GM23338 (cell line): ENCODE results near the gene HES3. TPM values are rescaled to one million over a fixed set of nuclear protein-coding genes. Genes with fewer than 3 reads are reported as not detected.

Source experiments
- ATAC-seq: fragments of 200-7000 bp; cut with Tn5 transposase; 3 replicates; pipeline ENCODE4 v1.9.1; 2020
- DNase-seq: peaks from one replicate; pipeline ENCODE4 v3.0.0-alpha.2; 2015; ENCODE audit warnings: low spot score
- H2AFZ ChIP-seq: fragments of 200-600 bp; sonication (generic); 2 replicates; pipeline ENCODE4 v1.8.0; 2016; ENCODE audit warnings: antibody characterized with exemption, mild to moderate bottlenecking, moderate library complexity
- H3F3A ChIP-seq: fragments of 200-600 bp; sonication (generic); replicated peaks from 2 replicates; pipeline ENCODE4 v1.8.0; 2017; ENCODE audit warnings: antibody characterized with exemption, mixed run types, low read depth
- H3K27ac ChIP-seq: fragments of 200-600 bp; sonication (generic); 2 replicates; pipeline ENCODE4 v1.6.1; 2016; ENCODE audit warnings: low read depth
- H3K27me3 ChIP-seq: fragments of 200-600 bp; sonication (generic); 2 replicates; pipeline ENCODE4 v1.8.0; 2016; ENCODE audit warnings: mild to moderate bottlenecking, mixed run types, moderate library complexity; ENCODE audit not compliant: insufficient read depth
- H3K36me3 ChIP-seq: fragments of 200-600 bp; sonication (generic); 2 replicates; pipeline ENCODE4 v1.8.0; 2016; ENCODE audit warnings: mild to moderate bottlenecking; ENCODE audit not compliant: insufficient read depth
- H3K4me1 ChIP-seq: fragments of 200-600 bp; sonication (generic); 2 replicates; pipeline ENCODE4 v1.8.0; 2016; ENCODE audit warnings: mild to moderate bottlenecking, moderate library complexity; ENCODE audit not compliant: insufficient read depth
- H3K4me2 ChIP-seq: fragments of 200-600 bp; sonication (generic); 2 replicates; pipeline ENCODE4 v1.7.1; 2017; ENCODE audit warnings: mixed run types
- H3K4me3 ChIP-seq: fragments of 200-600 bp; sonication (generic); 2 replicates; pipeline ENCODE4 v1.6.1; 2016; ENCODE audit warnings: mixed run types
- H3K79me2 ChIP-seq: fragments of 200-600 bp; sonication (generic); replicated peaks from 2 replicates; pipeline ENCODE4 v1.8.0; 2017; ENCODE audit warnings: mild to moderate bottlenecking; ENCODE audit not compliant: insufficient read depth
- H3K9me2 ChIP-seq: fragments of 200-600 bp; sonication (generic); 2 replicates; pipeline ENCODE4 v1.8.0; 2017; ENCODE audit not compliant: insufficient read depth
- H4K20me1 ChIP-seq: fragments of 200-600 bp; sonication (generic); replicated peaks from 2 replicates; pipeline ENCODE4 v1.8.0; 2017; ENCODE audit warnings: mild to moderate bottlenecking; ENCODE audit not compliant: insufficient read depth
- H3K27ac Mint-ChIP-seq: 2 replicates; pipeline ENCODE4 v1.8.0; 2020; ENCODE audit warnings: inconsistent platforms, mild to moderate bottlenecking, moderate library complexity, mixed read lengths
- H3K27me3 Mint-ChIP-seq: 3 replicates; pipeline ENCODE4 v1.8.0; 2022; ENCODE audit warnings: low read depth, mild to moderate bottlenecking, moderate library complexity, mixed read lengths, inconsistent platforms; ENCODE audit not compliant: insufficient read depth, poor library complexity
- H3K36me3 Mint-ChIP-seq: 3 replicates; pipeline ENCODE4 v1.8.0; 2021; ENCODE audit warnings: low read depth, mild to moderate bottlenecking, inconsistent platforms, moderate library complexity, mixed read lengths
- H3K4me1 Mint-ChIP-seq: 3 replicates; pipeline ENCODE4 v1.8.0; 2020; ENCODE audit warnings: mild to moderate bottlenecking, inconsistent platforms, mixed read lengths
- H3K4me3 Mint-ChIP-seq: 3 replicates; pipeline ENCODE4 v1.8.0; 2021; ENCODE audit warnings: moderate library complexity, mild to moderate bottlenecking, inconsistent platforms, mixed read lengths
- H3K9me3 Mint-ChIP-seq: 3 replicates; pipeline ENCODE4 v1.8.0; 2020; ENCODE audit warnings: moderate library complexity, mild to moderate bottlenecking, inconsistent platforms, mixed read lengths
- CREB1 ChIP-seq: fragments of 250-450 bp; sonication (Bioruptor Pico); IDR thresholded peaks from 2 replicates; pipeline ENCODE4 v1.5.0; 2020; ENCODE audit warnings: low read depth, mild to moderate bottlenecking, moderate library complexity
- CTCF ChIP-seq, 2 experiments: fragments of 200-600 bp in 1 of 2; sonication (generic) in 1 of 2; conservative IDR thresholded peaks; 2 replicates each; pipeline versions ENCODE4 v1.5.1 to v1.6.1; 2016 to 2017; ENCODE audit warnings: antibody characterized with exemption in 2 of 2, low read depth in 2 of 2, mild to moderate bottlenecking in 2 of 2, moderate library complexity in 1 of 2
- ETS1 ChIP-seq: IDR thresholded peaks from 2 replicates; pipeline ENCODE4 v1.6.1; 2016; ENCODE audit warnings: antibody characterized with exemption
- EZH2 ChIP-seq: fragments of 200-600 bp; sonication (generic); IDR thresholded peaks from one replicate; pipeline ENCODE4 v1.8.0; 2017; ENCODE audit warnings: antibody characterized with exemption, mild to moderate bottlenecking, low read depth; ENCODE audit not compliant: unreplicated experiment
- EZH2phosphoT487 ChIP-seq: fragments of 200-600 bp; sonication (generic); IDR thresholded peaks from one replicate; pipeline ENCODE4 v1.8.1; 2018; ENCODE audit warnings: antibody characterized with exemption; ENCODE audit not compliant: unreplicated experiment
- JUNB ChIP-seq: IDR thresholded peaks from one replicate; pipeline ENCODE4 v1.6.1; 2016; ENCODE audit warnings: antibody characterized with exemption; ENCODE audit not compliant: unreplicated experiment
- NANOG ChIP-seq: IDR thresholded peaks from 2 replicates; pipeline ENCODE4 v1.6.1; 2016; ENCODE audit warnings: antibody characterized with exemption, borderline replicate concordance
- POLR2AphosphoS5 ChIP-seq: IDR thresholded peaks from 2 replicates; pipeline ENCODE4 v1.6.1; 2016; ENCODE audit warnings: antibody characterized with exemption, low read depth
- REST ChIP-seq: IDR thresholded peaks from one replicate; pipeline ENCODE4 v1.6.1; 2018; ENCODE audit warnings: antibody characterized with exemption; ENCODE audit not compliant: unreplicated experiment
- STAT1 ChIP-seq: IDR thresholded peaks from one replicate; pipeline ENCODE4 v1.6.1; 2016; ENCODE audit warnings: antibody characterized with exemption; ENCODE audit not compliant: unreplicated experiment
- ZNF114 ChIP-seq: fragments of 250-450 bp; sonication (Bioruptor Pico); IDR thresholded peaks from 2 replicates; pipeline ENCODE4 v1.5.0; 2020; ENCODE audit warnings: mild to moderate bottlenecking, moderate library complexity
- ZNF331 ChIP-seq: fragments of 250-450 bp; sonication (Bioruptor Pico); IDR thresholded peaks from 2 replicates; pipeline ENCODE4 v1.5.0; 2020; ENCODE audit warnings: low read depth, mild to moderate bottlenecking, moderate library complexity
- ZNF462 ChIP-seq: fragments of 250-450 bp; sonication (Bioruptor Pico); IDR thresholded peaks from 2 replicates; pipeline ENCODE4 v1.5.0; 2020; ENCODE audit warnings: mild to moderate bottlenecking, moderate library complexity
- polyA plus RNA-seq: library from polyadenylated mRNA; unstranded; fragments of >200 nt; fragmentation: Nextera tagmentation; extraction: Ambion mirVana; gene quantifications from 2 replicates; pipeline ENCODE4 v1.2.1, GENCODE V29; 2016
- total RNA-seq: library from RNA; depleted of rRNA; stranded (reverse); fragments of >200 nt; shearing (Covaris generic); gene quantifications from 2 replicates; pipeline ENCODE4 v1.2.3, GENCODE V29; 2014

Gene HES3
- total and polyA plus RNA-seq, 2 experiments from 2014 or later = 7.1 to 50.4 TPM

GRCh38 chr1:6281511-6282402 is 37.8 kb downstream of the HES3 start:
- H3K79me2 ChIP-seq = no peaks in the 10 kb centered on the region
- no peaks in the 10 kb centered on the region for H3K36me3 ChIP-seq
- DNase-seq (no peak), ATAC-seq (no peak)
- no peak overlapping the region for H2AFZ ChIP-seq
- H3K4me3 Mint-ChIP-seq = no peak overlapping the region
- peaks cover 4% of the 10 kb centered on the region; the same call in 1 of the 3 replicates for H3K36me3 Mint-ChIP-seq
- H3F3A ChIP-seq = no peaks in the 10 kb centered on the region
- no peaks in the 10 kb centered on the region for H3K9me3 Mint-ChIP-seq
- H3K27ac Mint-ChIP-seq = no peak overlapping the region
- TF ChIP-seq ETS1 (no peak), EZH2phosphoT487 (no peak), CTCF (conservative IDR thresholded peaks at IDR 0.05; ENCODE audit: low read depth in 2 of 2) (no peak), CREB1 (CRISPR knock-in tag) (no peak), POLR2AphosphoS5 (no peak), JUNB (no peak), EZH2 (no peak), ZNF462 (CRISPR knock-in tag) (no peak), ZNF331 (CRISPR knock-in tag) (no peak), STAT1 (no peak), NANOG (no peak), ZNF114 (CRISPR knock-in tag) (no peak), REST (no peak)
- H4K20me1 ChIP-seq = no peaks in the 10 kb centered on the region
- H3K4me3 ChIP-seq = no peak overlapping the region
- H3K9me2 ChIP-seq = no peaks in the 10 kb centered on the region
- peaks cover 8% of the 10 kb centered on the region for H3K27me3 Mint-ChIP-seq
- H3K27me3 ChIP-seq = no peaks in the 10 kb centered on the region
- H3K4me1 Mint-ChIP-seq = peaks cover 8% of the 10 kb centered on the region
- H3K4me1 ChIP-seq = no peaks in the 10 kb centered on the region
- H3K27ac ChIP-seq = no peak overlapping the region
- no peak overlapping the region for H3K4me2 ChIP-seq
